ENCODE data around the gene KRT222.

- no peak for TF ChIP-seq CTCF (IDR thresholded peaks at IDR 0.05; ENCODE audit: insufficient read depth, low read length)
- no peak for TF ChIP-seq SPI1 (IDR thresholded peaks at IDR 0.05; ENCODE audit: borderline replicate concordance, low read depth)
Observed at GRCh38 chr17:40672654-40673053, 7.7 kb upstream of the KRT222 start.
